Left lung (tissue), 10 donors: ENCODE data around the gene ATXN1. TPM values are rescaled to one million over a fixed set of nuclear protein-coding genes. Genes with fewer than 3 reads are reported as not detected.

ENCODE experiments used
- ATAC-seq: fragments of 200-7000 bp; cut with Tn5 transposase; one replicate; pipeline ENCODE4 v1.9.1; 2020; ENCODE audit warnings: moderate library complexity
- DNase-seq, 4 donors: peaks; one replicate each; pipeline ENCODE4 v3.0.0-alpha.2; 2013 to 2020
- H3K27ac ChIP-seq, 2 donors: fragments of 200-600 bp; sonication (generic) in 1 of 2; one replicate each; pipeline versions ENCODE4 v1.5.0 to v1.8.0; 2020 to 2021
- H3K27me3 ChIP-seq, 2 donors: fragments of 200-600 bp; sonication (generic) in 1 of 2; one replicate each; pipeline versions ENCODE4 v1.5.0 to v1.8.0; 2020 to 2021
- H3K36me3 ChIP-seq, 2 donors: fragments of 200-600 bp; sonication (generic) in 1 of 2; one replicate each; pipeline versions ENCODE4 v1.5.0 to v1.8.0; 2020 to 2021
- H3K4me1 ChIP-seq, 2 donors: fragments of 200-600 bp; one replicate each; pipeline ENCODE4 v1.8.0; 2021
- H3K4me3 ChIP-seq, 2 donors: fragments of 200-600 bp; sonication (generic) in 1 of 2; one replicate each; pipeline versions ENCODE4 v1.5.0 to v1.8.0; 2020 to 2021; ENCODE audit warnings: mild to moderate bottlenecking in 1 of 2
- H3K9me3 ChIP-seq, 2 donors: fragments of 200-600 bp; sonication (generic) in 1 of 2; one replicate each; pipeline versions ENCODE4 v1.5.0 to v1.8.0; 2020 to 2021
- CTCF ChIP-seq, 2 donors: fragments of 200-600 bp; sonication (generic) in 1 of 2; IDR thresholded peaks; one replicate each; pipeline versions ENCODE4 v1.5.0 to v1.8.0; 2021; ENCODE audit warnings: antibody characterized with exemption in 2 of 2
- intact Hi-C, 2 donors: fragments of 100-400 bp; cut with DNase I; formaldehyde crosslinking; loops; one replicate each; pipeline versions ENCODE4 v1.11.2 to v1.14.2; 2022
- polyA plus RNA-seq, 6 donors: library from polyadenylated mRNA; unstranded; fragments of 120-200 nt; gene quantifications; one replicate each; pipeline ENCODE4 v1.2.1, GENCODE V29; 2013; ENCODE audit not compliant: insufficient read length in 6 of 6
- total RNA-seq, 2 donors: library from RNA; stranded (reverse); fragmentation: NEBNext Ultra II Directional; extraction: Animal tissue kit (Norgen Biotek cat#: 25700); gene quantifications; one replicate each; pipeline ENCODE4 v1.2.1, GENCODE V29; 2021
- donor health status: DM: no; HTN: yes; CAD: no.
- donor health status: DM: no; HTN: no; CAD: no.

ATXN1 gene
- total and polyA plus RNA-seq, 8 donors, result 23.3 to 67.4 (median 27.3) TPM

GRCh38 chr6:16498237-16498636, 263.0 kb downstream of the ATXN1 start:
- Histone ChIP-seq H3K27ac (no peak overlapping the region), H3K36me3 (no peaks in the 10 kb centered on the region), H3K4me3 (no peak overlapping the region), H3K9me3 (no peaks in the 10 kb centered on the region), H3K4me1 (peaks cover 0 to 15% of the 10 kb centered on the region in 2 donors), H3K27me3 (no peaks in the 10 kb centered on the region)
- no peak for TF ChIP-seq CTCF (IDR thresholded peaks at IDR 0.05)
- intact Hi-C loops, result no loop called here
- DNase-seq (no peak), ATAC-seq (peak; percentile 72)

GRCh38 chr6:16496991-16497801, 264.1 kb downstream of the ATXN1 start:
- Histone ChIP-seq H3K4me1 (peaks cover 0 to 15% of the 10 kb centered on the region in 2 donors), H3K36me3 (no peaks in the 10 kb centered on the region), H3K9me3 (no peaks in the 10 kb centered on the region), H3K4me3 (no peak overlapping the region), H3K27me3 (no peaks in the 10 kb centered on the region), H3K27ac (peak overlapping the region in 1 of 2 donors; percentile 14)
- intact Hi-C loops, result no loop called here
- ATAC-seq, result no peak
- TF ChIP-seq CTCF (IDR thresholded peaks at IDR 0.05), result no peak
- peak in 1 of 4 donors; percentile 56 for DNase-seq

- intact Hi-C loops, result no loop called here
- DNase-seq, result no peak
Observed at GRCh38 chr6:16496210-16496609, 265.1 kb downstream of the ATXN1 start.

GRCh38 chr6:16494793-16495192, 266.5 kb downstream of the ATXN1 start:
- ATAC-seq, result peak; percentile 28
- intact Hi-C loops, result no loop called here
- TF ChIP-seq CTCF (IDR thresholded peaks at IDR 0.05), result no peak

More at GRCh38 chr6:16496210-16496609, 265.1 kb downstream of the ATXN1 start:
- TF ChIP-seq CTCF (IDR thresholded peaks at IDR 0.05), result no peak
- H3K36me3 ChIP-seq, result no peaks in the 10 kb centered on the region
- ATAC-seq, result no peak
- H3K27ac ChIP-seq, result no peak overlapping the region
- peaks cover 0 to 15% of the 10 kb centered on the region in 2 donors for H3K4me1 ChIP-seq
- no peaks in the 10 kb centered on the region for H3K27me3 ChIP-seq
- no peak overlapping the region for H3K4me3 ChIP-seq
- H3K9me3 ChIP-seq, result no peaks in the 10 kb centered on the region

GRCh38 chr6:16493802-16494201, 267.5 kb downstream of the ATXN1 start:
- Histone ChIP-seq H3K36me3 (no peaks in the 10 kb centered on the region), H3K27me3 (no peaks in the 10 kb centered on the region), H3K9me3 (no peaks in the 10 kb centered on the region), H3K27ac (no peak overlapping the region), H3K4me1 (peaks cover 0 to 24% of the 10 kb centered on the region in 2 donors), H3K4me3 (no peak overlapping the region)
- DNase-seq, result no peak
- no peak for ATAC-seq
- intact Hi-C loops, result no loop called here
- no peak for TF ChIP-seq CTCF (IDR thresholded peaks at IDR 0.05)

More at GRCh38 chr6:16494793-16495192, 266.5 kb downstream of the ATXN1 start:
- Histone ChIP-seq H3K27me3 (no peaks in the 10 kb centered on the region), H3K36me3 (no peaks in the 10 kb centered on the region), H3K27ac (no peak overlapping the region), H3K4me3 (no peak overlapping the region), H3K9me3 (no peaks in the 10 kb centered on the region), H3K4me1 (peaks cover 0 to 15% of the 10 kb centered on the region in 2 donors)
- no peak for DNase-seq
